Keratinocyte (primary cell): ENCODE measurements around the gene TMEM163. TPM values are rescaled to one million over a fixed set of nuclear protein-coding genes. Genes with fewer than 3 reads are reported as not detected.

Experiments used
- DNase-seq: peaks from one replicate; pipeline ENCODE4 v3.0.0-alpha.2; 2011; ENCODE audit warnings: low read depth, missing footprints, low spot score
- FAIRE-seq: peaks from 2 replicates; lab custom pipeline; 2011; peaks lifted over from hg19 to GRCh38; lab: Jason Lieb, UNC
- H2AFZ ChIP-seq: 2 replicates; pipeline ENCODE4 v1.6.0; 2012; ENCODE audit warnings: low read length, control low read depth, inconsistent platforms; ENCODE audit not compliant: control insufficient read depth
- H3K27ac ChIP-seq: 2 replicates; pipeline ENCODE4 v1.5.1; 2011; ENCODE audit warnings: low read length; ENCODE audit not compliant: control insufficient read depth, insufficient read depth
- H3K27me3 ChIP-seq: 3 replicates; pipeline ENCODE4 v1.6.0; 2011; ENCODE audit warnings: low read length; ENCODE audit not compliant: control insufficient read depth, insufficient read depth; ENCODE audit errors: extremely low read depth
- H3K36me3 ChIP-seq, 2 experiments: 2 replicates in 1 of 2; 3 replicates in 1 of 2; pipeline ENCODE4 v1.5.1; 2011; ENCODE audit warnings: low read length in 2 of 2, mild to moderate bottlenecking in 1 of 2; ENCODE audit not compliant: control insufficient read depth in 2 of 2, insufficient read depth in 2 of 2; ENCODE audit errors: extremely low read depth in 1 of 2
- H3K4me1 ChIP-seq: 3 replicates; pipeline ENCODE4 v1.5.1; 2011; ENCODE audit warnings: low read length; ENCODE audit not compliant: control insufficient read depth, insufficient read depth; ENCODE audit errors: extremely low read depth
- H3K4me2 ChIP-seq: 3 replicates; pipeline ENCODE4 v1.6.0; 2011; ENCODE audit warnings: low read depth, low read length; ENCODE audit not compliant: control insufficient read depth, insufficient read depth; ENCODE audit errors: extremely low read depth
- H3K4me3 ChIP-seq, 3 experiments: fragments of 200-600 bp in 1 of 3; sonication (generic) in 1 of 3; 2 replicates in 2 of 3; 3 replicates in 1 of 3; pipeline ENCODE4 v1.5.1; 2011 to 2016; ENCODE audit warnings: low read length in 3 of 3, mild to moderate bottlenecking in 3 of 3, control low read depth in 2 of 3, inconsistent platforms in 1 of 3, low read depth in 1 of 3, mixed read lengths in 1 of 3, mixed run types in 1 of 3, moderate library complexity in 1 of 3; ENCODE audit not compliant: control insufficient read depth in 2 of 3, insufficient read depth in 2 of 3; ENCODE audit errors: extremely low read depth in 1 of 3
- H3K79me2 ChIP-seq: 2 replicates; pipeline ENCODE4 v1.6.0; 2012; ENCODE audit warnings: low read length; ENCODE audit not compliant: control insufficient read depth, insufficient read depth
- H3K9ac ChIP-seq: 3 replicates; pipeline ENCODE4 v1.6.0; 2011; ENCODE audit warnings: low read length; ENCODE audit not compliant: control insufficient read depth, insufficient read depth; ENCODE audit errors: extremely low read depth
- H3K9me1 ChIP-seq: 3 replicates; pipeline ENCODE4 v1.6.0; 2011; ENCODE audit warnings: low read length; ENCODE audit not compliant: control insufficient read depth, insufficient read depth; ENCODE audit errors: extremely low read depth
- H3K9me3 ChIP-seq: 2 replicates; pipeline ENCODE4 v1.5.1; 2012; ENCODE audit warnings: low read depth, low read length; ENCODE audit not compliant: control insufficient read depth
- H4K20me1 ChIP-seq: 3 replicates; pipeline ENCODE4 v1.6.0; 2011; ENCODE audit warnings: low read length; ENCODE audit not compliant: control insufficient read depth, insufficient read depth; ENCODE audit errors: extremely low read depth
- EZH2 ChIP-seq: IDR thresholded peaks from one replicate; pipeline ENCODE4 v1.6.1; 2012; ENCODE audit warnings: inconsistent platforms, mild to moderate bottlenecking, low read length, moderate library complexity
- dilution Hi-C: fragments of 300-500 bp; cut with MboI; formaldehyde crosslinking; loops from one replicate; pipeline ENCODE4 v1.7.0; 2020; ENCODE audit warnings: low sequenced_read_pairs; ENCODE audit not compliant: extremely low pct_ligation_motif_present
- polyA plus RNA-seq, 5 experiments: library from polyadenylated mRNA; depleted of rRNA in 3 of 5; stranded (reverse) in 3 of 5; stranded (forward) in 1 of 5; unstranded in 1 of 5; fragments of >200 nt; gene quantifications; 1 replicate in 1 of 5; 2 replicates in 3 of 5; 3 replicates in 1 of 5; pipeline versions ENCODE4 v1.2.1 to v1.2.3, GENCODE V29; 2011 to 2012; ENCODE audit warnings: missing spikeins in 2 of 5, low read depth in 1 of 5, low replicate concordance in 1 of 5
- TF ChIP-seq, protein P1 (sequence below), 3 experiments: IDR thresholded peaks in 1 of 3; conservative IDR thresholded peaks in 1 of 3; optimal IDR thresholded peaks in 1 of 3; 2 replicates in 2 of 3; 3 replicates in 1 of 3; pipeline versions ENCODE3 to v1.5.1; 2011; ENCODE audit warnings: low read length in 3 of 3, mild to moderate bottlenecking in 3 of 3, moderate library complexity in 2 of 3, control low read depth in 1 of 3, inconsistent platforms in 1 of 3; ENCODE audit not compliant: insufficient read depth in 2 of 3; ENCODE audit errors: extremely low read depth in 1 of 3

Gene TMEM163
- polyA plus RNA-seq, 1 donor (not counting 4 experiments of a cell fraction or from before 2014, with no cell fraction given) = not detected

DNA sequence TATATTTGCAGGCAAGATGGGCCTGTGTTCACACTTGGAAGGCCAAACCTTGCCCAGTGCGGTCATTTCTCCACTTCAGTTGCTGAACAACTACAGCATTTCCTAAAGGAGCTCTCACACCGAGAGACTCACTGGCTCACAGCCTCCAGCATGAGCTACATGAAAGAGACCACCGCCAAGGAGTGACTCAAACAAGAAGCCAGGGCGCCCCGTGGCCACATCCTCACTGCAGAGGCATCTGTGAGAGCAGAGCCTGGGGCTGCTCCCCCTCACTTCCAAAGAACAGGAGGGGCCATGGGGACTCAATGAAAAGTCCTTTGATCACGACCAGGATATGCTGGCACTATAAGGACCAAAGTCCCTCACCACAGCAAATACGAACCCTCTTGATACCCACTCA is 50.0 kb downstream of the TMEM163 start:
- H3K9me1 ChIP-seq = no peaks in the 10 kb centered on the region
- FAIRE-seq = no peak

DNA sequence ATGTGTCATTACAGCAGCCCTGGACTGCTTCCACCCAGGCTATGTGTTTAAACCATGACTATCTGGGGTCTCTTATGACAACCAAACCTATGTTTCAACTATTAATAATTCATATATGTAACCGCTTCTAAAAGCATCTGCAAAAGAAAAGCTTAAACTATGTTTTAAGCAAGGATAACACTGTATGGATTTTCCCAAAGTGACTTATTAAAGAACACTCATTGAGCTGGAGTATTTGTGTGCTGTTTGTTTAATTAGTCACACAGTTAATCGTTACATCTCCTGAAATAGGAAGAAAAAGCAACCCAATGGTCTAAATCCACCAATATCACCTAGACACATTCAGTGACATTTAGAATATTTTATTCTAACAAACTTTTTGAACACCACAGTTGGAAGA is 51.3 kb downstream of the TMEM163 start:
- Histone ChIP-seq H2AFZ (no peak overlapping the region), H4K20me1 (no peaks in the 10 kb centered on the region), H3K36me3 (no peaks in the 10 kb centered on the region), H3K4me3 (no peak overlapping the region), H3K27me3 (peaks cover 8% of the 10 kb centered on the region), H3K27ac (no peak overlapping the region), H3K9me3 (no peaks in the 10 kb centered on the region), H3K79me2 (no peaks in the 10 kb centered on the region), H3K9me1 (no peaks in the 10 kb centered on the region), H3K4me1 (no peaks in the 10 kb centered on the region), H3K9ac (no peak overlapping the region), H3K4me2 (no peak overlapping the region)
- FAIRE-seq = no peak
- dilution Hi-C loops = no loop called here
- no peak for TF ChIP-seq EZH2
- TF ChIP-seq, protein P1, sequence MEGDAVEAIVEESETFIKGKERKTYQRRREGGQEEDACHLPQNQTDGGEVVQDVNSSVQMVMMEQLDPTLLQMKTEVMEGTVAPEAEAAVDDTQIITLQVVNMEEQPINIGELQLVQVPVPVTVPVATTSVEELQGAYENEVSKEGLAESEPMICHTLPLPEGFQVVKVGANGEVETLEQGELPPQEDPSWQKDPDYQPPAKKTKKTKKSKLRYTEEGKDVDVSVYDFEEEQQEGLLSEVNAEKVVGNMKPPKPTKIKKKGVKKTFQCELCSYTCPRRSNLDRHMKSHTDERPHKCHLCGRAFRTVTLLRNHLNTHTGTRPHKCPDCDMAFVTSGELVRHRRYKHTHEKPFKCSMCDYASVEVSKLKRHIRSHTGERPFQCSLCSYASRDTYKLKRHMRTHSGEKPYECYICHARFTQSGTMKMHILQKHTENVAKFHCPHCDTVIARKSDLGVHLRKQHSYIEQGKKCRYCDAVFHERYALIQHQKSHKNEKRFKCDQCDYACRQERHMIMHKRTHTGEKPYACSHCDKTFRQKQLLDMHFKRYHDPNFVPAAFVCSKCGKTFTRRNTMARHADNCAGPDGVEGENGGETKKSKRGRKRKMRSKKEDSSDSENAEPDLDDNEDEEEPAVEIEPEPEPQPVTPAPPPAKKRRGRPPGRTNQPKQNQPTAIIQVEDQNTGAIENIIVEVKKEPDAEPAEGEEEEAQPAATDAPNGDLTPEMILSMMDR (optimal IDR thresholded peaks at IDR 0.05 in 1 of 3, IDR thresholded peaks at IDR 0.05 in 1 of 3, conservative IDR thresholded peaks at IDR 0.05 in 1 of 3; ENCODE audit: extremely low read depth in 1 of 3, insufficient read depth in 2 of 3, low read length in 3 of 3) = no peak
- no peak for DNase-seq

More for the DNA sequence above, 50.0 kb downstream of the TMEM163 start:
- Histone ChIP-seq H3K36me3 (no peaks in the 10 kb centered on the region), H3K4me3 (no peak overlapping the region), H3K4me1 (no peaks in the 10 kb centered on the region), H3K79me2 (no peaks in the 10 kb centered on the region), H3K27me3 (peaks cover 8% of the 10 kb centered on the region), H3K9me3 (no peaks in the 10 kb centered on the region), H3K4me2 (no peak overlapping the region), H2AFZ (no peak overlapping the region), H4K20me1 (no peaks in the 10 kb centered on the region), H3K9ac (no peak overlapping the region), H3K27ac (no peak overlapping the region)
- no peak for DNase-seq
- TF ChIP-seq EZH2 = no peak
- TF ChIP-seq, protein P1 (optimal IDR thresholded peaks at IDR 0.05 in 1 of 3, IDR thresholded peaks at IDR 0.05 in 1 of 3, conservative IDR thresholded peaks at IDR 0.05 in 1 of 3; ENCODE audit: extremely low read depth in 1 of 3, insufficient read depth in 2 of 3, low read length in 3 of 3) = no peak
- dilution Hi-C loops = no loop called here
